ENCODE results near the gene EPSTI1. TPM values are rescaled to one million over a fixed set of nuclear protein-coding genes. Genes with fewer than 3 reads are reported as not detected.

EPSTI1 gene, protein sequence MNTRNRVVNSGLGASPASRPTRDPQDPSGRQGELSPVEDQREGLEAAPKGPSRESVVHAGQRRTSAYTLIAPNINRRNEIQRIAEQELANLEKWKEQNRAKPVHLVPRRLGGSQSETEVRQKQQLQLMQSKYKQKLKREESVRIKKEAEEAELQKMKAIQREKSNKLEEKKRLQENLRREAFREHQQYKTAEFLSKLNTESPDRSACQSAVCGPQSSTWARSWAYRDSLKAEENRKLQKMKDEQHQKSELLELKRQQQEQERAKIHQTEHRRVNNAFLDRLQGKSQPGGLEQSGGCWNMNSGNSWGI
- total RNA-seq: 14.1 and 17.4 TPM in 2 replicates

DNA sequence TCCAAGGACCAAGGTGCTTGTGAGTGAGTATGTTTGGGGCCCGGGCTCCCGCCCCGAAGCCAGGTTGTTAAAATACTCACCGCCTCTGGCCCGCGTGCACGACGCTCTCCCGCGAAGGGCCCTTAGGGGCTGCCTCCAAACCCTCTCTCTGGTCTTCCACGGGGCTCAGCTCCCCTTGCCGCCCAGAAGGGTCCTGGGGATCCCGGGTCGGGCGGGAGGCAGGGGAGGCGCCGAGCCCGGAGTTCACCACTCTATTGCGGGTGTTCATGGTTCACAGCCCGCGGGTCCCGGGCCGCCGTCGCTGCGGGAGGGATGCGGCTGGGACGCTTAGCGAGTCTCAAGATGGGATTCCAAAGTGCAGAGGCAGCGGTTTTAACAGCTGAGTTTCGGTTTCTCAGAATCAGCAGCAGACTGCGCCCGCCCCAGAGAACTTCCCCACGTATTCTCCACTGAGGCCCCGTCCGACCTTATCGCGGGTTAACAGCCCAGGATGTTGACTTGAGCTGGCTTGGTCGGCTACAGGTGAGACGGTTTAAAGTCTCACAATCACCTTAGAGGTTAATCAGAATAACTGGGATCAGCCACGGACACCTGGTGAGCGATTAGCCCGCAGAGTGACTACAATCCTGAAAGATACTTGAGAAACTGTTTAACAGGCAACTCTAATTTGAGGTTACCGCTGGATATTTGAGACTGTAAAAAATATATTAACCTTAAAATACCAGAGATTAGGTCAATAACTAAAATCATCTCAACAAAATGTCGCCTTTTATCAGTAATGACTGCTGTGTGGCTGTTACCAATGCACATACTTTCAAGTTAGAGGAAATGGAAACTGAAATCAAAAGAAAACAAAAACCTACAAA is at the start of gene EPSTI1:
Gene EPSTI1, minus strand, starts transcription at position 344 of the 866 bp plus-strand sequence. Its CDS starts 76 bp downstream, at position 268.

DNA sequence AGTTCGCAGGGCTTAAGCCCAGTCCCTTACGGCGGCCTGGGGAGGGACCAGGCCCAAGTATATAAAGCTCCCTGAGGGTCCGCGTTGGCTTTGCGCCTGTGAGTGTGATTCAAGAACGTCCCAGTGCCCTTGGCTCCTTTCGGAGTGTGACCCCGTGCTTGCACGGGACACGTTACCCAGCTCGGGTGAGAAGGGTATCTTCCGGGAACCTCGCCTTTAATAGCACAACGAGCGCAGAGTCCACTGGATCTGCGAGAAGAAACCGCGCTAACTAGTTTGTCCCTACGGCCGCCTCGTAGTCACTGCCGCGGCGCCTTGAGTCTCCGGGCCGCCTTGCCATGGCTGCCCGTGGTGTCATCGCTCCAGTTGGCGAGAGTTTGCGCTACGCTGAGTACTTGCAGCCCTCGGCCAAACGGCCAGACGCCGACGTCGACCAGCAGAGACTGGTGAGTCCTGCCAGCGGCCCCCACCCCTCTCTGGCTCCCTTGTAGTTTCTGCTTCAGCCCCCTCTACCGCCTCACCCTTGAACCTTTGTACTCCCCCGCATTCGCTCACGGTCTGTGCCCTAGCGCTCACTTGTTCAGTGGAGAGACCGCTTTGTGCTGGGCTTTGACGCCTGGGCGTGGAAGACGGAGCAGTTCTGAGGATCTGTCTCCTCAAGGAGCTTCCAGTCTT is 31.4 kb upstream of the EPSTI1 start, which contains the start of gene DNAJC15:
Gene DNAJC15, plus strand, starts transcription at position 298 of the 675 bp plus-strand sequence. Its CDS starts 41 bp downstream, at position 339.

Other genes with a start within 250 kb of the EPSTI1 start
- gene FAM216B, start 210.7 kb downstream of the EPSTI1 start, total RNA-seq: not detected in 2 replicates
- 31.8 and 43.6 TPM in 2 replicates for gene DNAJC15, start 31.3 kb upstream of the EPSTI1 start, total RNA-seq